Endometrium (tissue), 2 donors: ENCODE data around the gene SIAH1.
"Not testable (repeated sequence)": the region's sequence is repeated elsewhere in the genome, so short reads cannot be mapped to it uniquely, and the experiment has no call there.

Source experiments
- FAIRE-seq: peaks from 2 replicates; lab custom pipeline; 2012; peaks lifted over from hg19 to GRCh38; lab: Jason Lieb, UNC
- donor health status: control.
- donor health status: control.

Gene SIAH1

GRCh38 chr16:48332978-48333377, 52.2 kb downstream of the SIAH1 start:
- FAIRE-seq: no peak

- no peak for FAIRE-seq
Observed at GRCh38 chr16:48330841-48331192, 54.4 kb downstream of the SIAH1 start.

GRCh38 chr16:48330189-48330840, 54.9 kb downstream of the SIAH1 start:
- no peak for FAIRE-seq

- no peak for FAIRE-seq
Observed at GRCh38 chr16:48329138-48329537, 56.1 kb downstream of the SIAH1 start.

- FAIRE-seq: no peak
Observed at GRCh38 chr16:48326915-48327314, 58.3 kb downstream of the SIAH1 start.

- no peak for FAIRE-seq
Observed at GRCh38 chr16:48323783-48324775, 61.1 kb downstream of the SIAH1 start.

GRCh38 chr16:48321317-48322036, 63.7 kb downstream of the SIAH1 start:
- FAIRE-seq: no peak

GRCh38 chr16:48318630-48319029, 66.6 kb downstream of the SIAH1 start:
- no peak for FAIRE-seq

GRCh38 chr16:48317614-48318315, 67.4 kb downstream of the SIAH1 start:
- no peak for FAIRE-seq

- FAIRE-seq: no peak
Observed at GRCh38 chr16:48317026-48317425, 68.2 kb downstream of the SIAH1 start.

GRCh38 chr16:48313905-48314304, 71.3 kb downstream of the SIAH1 start:
- not testable (repeated sequence) for FAIRE-seq

GRCh38 chr16:48310908-48311641, 74.1 kb downstream of the SIAH1 start:
- FAIRE-seq: no peak
